Calu3 (cell line): Measurements from ENCODE around the gene FAM120B. TPM values are rescaled to one million over a fixed set of nuclear protein-coding genes. Genes with fewer than 3 reads are reported as not detected.

Source experiments
- BruUV-seq: library from RNA; stranded (reverse); fragments of 400-500 nt; replicated peaks from 2 replicates; lab custom pipeline; 2021; lab: Mats Ljungman, UMichigan
- CTCF ChIA-PET: fragments of 300-600 bp; sonication (Branson Sonifier 250); formaldehyde crosslinking; loops from one replicate; lab custom pipeline; 2022; ENCODE audit warnings: antibody characterized with exemption; lab: Charles Lee
- DNase-seq: peaks from one replicate; pipeline ENCODE4 v3.0.0; 2022
- H3K27ac Mint-ChIP-seq: one replicate; pipeline ENCODE4 v1.8.0; 2022; ENCODE audit warnings: mixed read lengths; ENCODE audit not compliant: unreplicated experiment
- H3K27me3 Mint-ChIP-seq: one replicate; pipeline ENCODE4 v1.8.0; 2022; ENCODE audit warnings: mixed read lengths; ENCODE audit not compliant: unreplicated experiment
- H3K36me3 Mint-ChIP-seq: one replicate; pipeline ENCODE4 v1.8.0; 2022; ENCODE audit warnings: mild to moderate bottlenecking, moderate library complexity, mixed read lengths; ENCODE audit not compliant: insufficient read depth, unreplicated experiment
- H3K4me1 Mint-ChIP-seq: one replicate; pipeline ENCODE4 v1.8.0; 2022; ENCODE audit warnings: mild to moderate bottlenecking, low read depth, mixed read lengths; ENCODE audit not compliant: unreplicated experiment
- H3K4me3 Mint-ChIP-seq: one replicate; pipeline ENCODE4 v1.8.0; 2022; ENCODE audit warnings: mild to moderate bottlenecking, low read depth, moderate library complexity, mixed read lengths; ENCODE audit not compliant: unreplicated experiment
- H3K9me3 Mint-ChIP-seq: one replicate; pipeline ENCODE4 v1.8.0; 2022; ENCODE audit warnings: low read depth, mixed read lengths; ENCODE audit not compliant: unreplicated experiment
- CTCF ChIP-seq: fragments of 200-600 bp; IDR thresholded peaks from one replicate; pipeline ENCODE4 v1.8.0; 2022; ENCODE audit warnings: antibody characterized with exemption; ENCODE audit not compliant: unreplicated experiment
- intact Hi-C: fragments of 100-400 bp; cut with micrococcal nuclease; formaldehyde crosslinking; loops from one replicate; pipeline ENCODE4 v1.10.0; 2022; ENCODE audit not compliant: unreplicated experiment
- total RNA-seq: library from RNA; stranded (reverse); gene quantifications from 2 replicates; pipeline ENCODE4 v1.2.3, GENCODE V29; 2022

FAM120B gene
- total RNA-seq, 1 experiment from 2014 or later: 13.2 TPM

DNA sequence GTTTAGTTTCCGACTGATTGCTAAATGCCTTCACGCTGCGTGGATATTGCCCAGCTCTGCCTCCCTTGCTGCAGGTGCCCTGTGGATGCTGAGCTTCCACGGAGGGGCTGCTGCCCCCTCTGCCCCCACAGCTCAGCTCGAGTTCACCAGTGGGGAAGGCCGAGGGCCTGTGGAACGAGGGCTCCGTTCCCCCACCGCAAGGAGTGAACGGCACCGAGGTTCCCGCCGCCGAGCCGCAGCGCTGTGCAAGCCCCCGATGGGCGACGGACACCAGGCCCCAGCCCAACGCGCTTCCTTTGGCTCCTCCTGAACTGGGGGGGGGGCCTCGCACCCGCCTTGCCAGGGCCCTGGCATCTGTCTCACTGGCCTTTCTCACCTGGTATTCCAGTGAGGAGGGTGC lies 33.4 kb upstream of the FAM120B start:
- no peak overlapping the region for H3K4me3 Mint-ChIP-seq
- no TSS peak for BruUV-seq
- intact Hi-C loops: no loop called here
- H3K36me3 Mint-ChIP-seq: no peaks in the 10 kb centered on the region
- H3K27ac Mint-ChIP-seq: no peak overlapping the region
- no peak for TF ChIP-seq CTCF
- H3K27me3 Mint-ChIP-seq: peaks cover 43% of the 10 kb centered on the region
- no peaks in the 10 kb centered on the region for H3K4me1 Mint-ChIP-seq
- DNase-seq: no peak
- CTCF ChIA-PET: interaction anchor here (0.5 kb wide), 1 partner anchor 32 kb away, joined by 3 read pairs; no protein-coding TSS in a partner anchor
- H3K9me3 Mint-ChIP-seq: no peaks in the 10 kb centered on the region

- Mint-ChIP-seq H3K36me3 (no peaks in the 10 kb centered on the region), H3K27ac (no peak overlapping the region), H3K27me3 (peaks cover 42% of the 10 kb centered on the region), H3K9me3 (no peaks in the 10 kb centered on the region), H3K4me3 (no peak overlapping the region), H3K4me1 (no peaks in the 10 kb centered on the region)
- no peak for TF ChIP-seq CTCF
- intact Hi-C loops: no loop called here
- no peak for DNase-seq
- BruUV-seq: no TSS peak
- CTCF ChIA-PET: no interaction called here
These were observed 32.9 kb upstream of the FAM120B start for GRCh38 chr6:170273681-170274080.

DNA sequence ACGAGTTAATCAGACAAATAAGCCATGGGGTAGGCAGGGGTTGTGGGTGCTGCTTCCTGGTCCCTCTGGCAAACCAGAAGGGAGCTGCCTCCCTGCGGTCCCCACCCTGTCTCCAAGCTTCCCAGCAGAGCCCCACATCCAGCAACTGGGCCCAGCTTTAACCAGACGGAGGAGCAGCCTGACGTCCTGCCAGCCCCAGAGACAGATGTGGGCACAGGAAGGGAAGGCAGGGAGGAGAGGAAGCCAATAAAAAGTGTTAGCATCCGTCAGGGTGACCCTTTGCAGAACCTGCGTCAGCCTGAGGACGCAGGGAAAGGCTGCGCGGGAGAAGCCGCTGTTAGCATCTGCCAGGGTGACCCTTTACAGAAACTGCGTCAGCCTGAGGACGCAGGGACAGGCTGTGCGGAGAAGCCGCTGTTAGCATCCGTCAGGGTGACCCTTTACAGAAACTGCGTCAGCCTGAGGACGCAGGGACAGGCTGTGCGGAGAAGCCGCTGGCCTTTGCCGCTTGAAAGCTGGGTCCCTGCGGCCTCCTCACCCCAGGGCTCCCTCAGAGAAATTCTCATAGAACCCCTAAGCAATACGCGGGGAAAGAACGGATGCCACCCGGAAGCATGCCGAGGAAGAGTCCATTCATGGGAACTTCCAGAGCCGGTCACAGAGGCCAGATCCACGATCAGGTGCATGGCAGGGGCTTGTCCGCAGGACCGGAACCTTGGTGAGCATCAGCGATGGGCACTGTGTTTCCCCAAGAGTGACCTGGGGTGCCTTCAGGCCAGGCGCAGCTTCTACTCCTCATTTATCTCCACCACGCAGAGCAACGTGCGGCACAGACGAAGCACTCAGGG lies 31.6 kb upstream of the FAM120B start:
- Mint-ChIP-seq H3K4me1 (peaks cover 5% of the 10 kb centered on the region), H3K27ac (no peak overlapping the region), H3K9me3 (no peaks in the 10 kb centered on the region), H3K4me3 (no peak overlapping the region), H3K36me3 (no peaks in the 10 kb centered on the region), H3K27me3 (peaks cover 43% of the 10 kb centered on the region)
- DNase-seq: no peak
- BruUV-seq: no TSS peak
- intact Hi-C loops: no loop called here
- no peak for TF ChIP-seq CTCF
- CTCF ChIA-PET: no interaction called here

DNA sequence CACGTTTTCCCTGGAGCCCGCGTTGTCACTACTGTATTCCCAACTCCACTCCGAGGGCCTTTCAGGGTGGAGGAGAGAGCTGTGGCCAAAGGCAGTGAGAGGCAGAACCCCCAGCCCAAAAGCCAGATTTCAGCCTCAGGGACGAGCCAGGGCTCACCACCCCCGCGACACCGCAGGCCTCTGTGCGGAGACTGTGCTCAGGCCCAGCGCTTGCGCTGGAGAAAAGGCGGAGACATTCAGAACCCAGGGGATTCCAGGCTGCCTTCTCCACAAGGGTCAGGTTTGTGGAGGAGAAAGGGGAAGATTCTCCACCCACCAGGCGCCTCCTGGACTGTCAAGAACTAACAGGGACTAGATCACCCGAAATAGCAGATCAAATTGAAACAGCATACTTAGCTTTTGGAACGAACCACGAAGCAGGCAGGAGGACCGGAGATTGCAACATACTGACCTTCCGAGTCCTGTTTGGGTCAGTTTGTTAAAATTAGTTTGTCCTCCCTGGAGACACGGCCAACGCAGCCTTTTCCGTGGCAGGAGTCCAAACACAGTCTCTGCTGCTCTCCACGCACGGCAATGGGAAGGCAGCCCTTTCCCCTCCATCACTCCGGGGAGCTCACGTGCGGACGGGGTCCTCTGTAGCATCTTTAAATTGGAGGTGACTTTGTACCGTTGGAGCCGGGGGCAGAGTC lies 30.0 kb upstream of the FAM120B start:
- no peak for TF ChIP-seq CTCF
- Mint-ChIP-seq H3K27ac (no peak overlapping the region), H3K9me3 (no peaks in the 10 kb centered on the region), H3K27me3 (peaks cover 44% of the 10 kb centered on the region), H3K4me3 (no peak overlapping the region), H3K36me3 (no peaks in the 10 kb centered on the region), H3K4me1 (peaks cover 12% of the 10 kb centered on the region)
- CTCF ChIA-PET: no interaction called here
- no TSS peak for BruUV-seq
- intact Hi-C loops: no loop called here
- no peak for DNase-seq
